HL-60/S4 treated with phorbol 12-myristate 13-acetate at 8.2 ng/mL for 4 days and 3 days (cell line): ENCODE data around the gene CD80.

Experiments used
- in situ Hi-C: fragments of 300-500 bp; cut with MboI; formaldehyde crosslinking; loops from 2 replicates; pipeline ENCODE4 v1.15.0; 2022; ENCODE audit warnings: low sequenced_read_pairs

CD80 gene

GRCh38 chr3:119500265-119500664, 59.1 kb downstream of the CD80 start:
- in situ Hi-C loops = no loop called here

DNA sequence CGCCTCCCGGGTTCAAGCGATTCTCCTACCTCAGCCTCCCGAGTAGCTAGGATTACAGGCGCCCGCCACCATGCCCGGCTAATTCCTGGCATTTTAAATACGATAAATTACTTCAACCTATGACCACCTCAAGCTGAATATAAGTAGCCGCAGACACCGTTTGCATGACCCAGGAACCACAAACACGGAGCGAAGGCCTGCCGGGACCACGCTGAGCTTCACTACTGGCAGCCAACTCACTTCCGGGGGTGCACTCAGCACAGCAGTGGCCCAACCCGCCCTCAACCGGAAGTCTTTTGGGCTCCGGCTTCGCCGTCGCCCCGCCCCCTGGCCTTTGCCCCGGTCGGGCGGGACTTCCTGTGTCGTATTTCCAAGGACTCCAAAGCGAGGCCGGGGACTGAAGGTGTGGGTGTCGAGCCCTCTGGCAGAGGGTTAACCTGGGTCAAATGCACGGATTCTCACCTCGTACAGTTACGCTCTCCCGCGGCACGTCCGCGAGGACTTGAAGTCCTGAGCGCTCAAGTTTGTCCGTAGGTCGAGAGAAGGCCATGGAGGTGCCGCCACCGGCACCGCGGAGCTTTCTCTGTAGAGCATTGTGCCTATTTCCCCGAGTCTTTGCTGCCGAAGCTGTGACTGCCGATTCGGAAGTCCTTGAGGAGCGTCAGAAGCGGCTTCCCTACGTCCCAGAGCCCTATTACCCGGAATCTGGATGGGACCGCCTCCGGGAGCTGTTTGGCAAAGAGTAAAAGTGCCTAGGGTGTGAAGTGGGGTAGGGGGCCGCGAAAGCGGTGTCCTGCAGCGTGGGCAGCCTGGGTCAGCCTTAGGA, 61.0 kb downstream of the CD80 start, which contains the start of gene TIMMDC1:
Gene TIMMDC1 (plus strand): TSS at position 362 of the 826 bp plus-strand sequence. CDS start 187 bp downstream, at position 549.
- in situ Hi-C loops = no loop called here

DNA sequence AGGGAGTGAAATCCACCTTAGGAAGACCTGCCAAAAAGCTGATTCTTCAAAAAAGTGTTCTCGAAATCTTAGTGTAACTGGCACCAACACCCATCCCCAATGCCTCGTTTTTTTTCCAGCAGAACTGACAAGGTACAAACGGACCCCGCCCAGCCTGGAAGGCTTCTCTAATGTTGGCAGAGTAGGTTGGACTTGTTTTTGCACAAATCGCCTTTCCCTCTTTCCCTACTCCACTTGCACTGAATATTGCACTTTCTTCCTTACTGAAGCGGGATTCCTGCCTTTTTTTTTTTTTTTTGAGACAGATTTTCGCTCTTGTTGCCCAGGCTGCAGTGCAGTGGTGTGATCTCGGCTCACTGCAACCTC, 61.6 kb downstream of the CD80 start:
- in situ Hi-C loops = no loop called here

DNA sequence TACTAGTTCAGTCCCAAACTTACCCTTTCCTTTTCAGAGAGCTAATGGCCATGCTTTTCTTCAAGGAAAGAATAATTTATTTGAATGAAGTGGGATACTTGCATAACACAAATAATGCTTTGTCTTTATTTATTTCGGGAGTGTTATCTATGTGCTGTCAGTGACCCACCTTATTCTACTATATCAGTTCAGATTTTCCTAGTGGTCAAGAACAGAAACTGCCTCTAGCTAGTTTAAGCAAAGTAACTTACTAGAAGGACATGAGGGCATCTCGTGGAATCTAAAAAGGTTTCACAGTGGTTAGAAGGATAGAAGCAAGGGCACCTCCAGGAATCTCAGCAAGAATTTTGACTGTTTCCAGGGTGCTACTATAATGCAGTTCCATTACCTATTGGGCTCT, 64.8 kb downstream of the CD80 start:
- in situ Hi-C loops = no loop called here

DNA sequence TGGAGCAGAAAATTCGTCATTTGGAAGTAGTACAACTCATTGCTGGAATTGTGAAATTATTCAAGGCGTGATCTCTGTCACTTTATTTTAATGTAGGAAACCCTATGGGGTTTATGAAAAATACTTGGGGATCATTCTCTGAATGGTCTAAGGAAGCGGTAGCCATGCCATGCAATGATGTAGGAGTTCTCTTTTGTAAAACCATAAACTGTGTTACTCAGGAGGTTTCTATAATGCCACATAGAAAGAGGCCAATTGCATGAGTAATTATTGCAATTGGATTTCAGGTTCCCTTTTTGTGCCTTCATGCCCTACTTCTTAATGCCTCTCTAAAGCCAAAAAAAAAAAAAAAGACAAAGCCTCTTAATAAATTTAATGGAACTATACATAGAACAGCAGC, 66.6 kb downstream of the CD80 start:
- in situ Hi-C loops = no loop called here

DNA sequence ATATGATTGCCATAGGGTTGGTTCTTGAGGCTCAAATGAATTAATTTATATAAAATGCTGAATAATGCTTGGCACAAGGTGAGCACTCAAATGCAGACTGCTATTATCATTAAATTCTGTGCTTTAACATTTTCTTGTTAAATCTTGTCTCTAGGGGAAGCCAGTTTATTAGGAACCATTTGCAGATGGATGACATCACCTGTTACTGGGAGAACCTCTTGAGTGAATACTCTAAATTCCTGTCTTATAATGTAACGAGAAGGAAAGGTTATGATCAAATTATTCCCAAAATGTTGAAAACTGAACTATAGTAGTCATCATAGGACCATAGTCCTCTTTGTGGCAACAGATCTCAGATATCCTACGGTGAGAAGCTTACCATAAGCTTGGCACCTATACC, 67.3 kb downstream of the CD80 start:
- in situ Hi-C loops = no loop called here

DNA sequence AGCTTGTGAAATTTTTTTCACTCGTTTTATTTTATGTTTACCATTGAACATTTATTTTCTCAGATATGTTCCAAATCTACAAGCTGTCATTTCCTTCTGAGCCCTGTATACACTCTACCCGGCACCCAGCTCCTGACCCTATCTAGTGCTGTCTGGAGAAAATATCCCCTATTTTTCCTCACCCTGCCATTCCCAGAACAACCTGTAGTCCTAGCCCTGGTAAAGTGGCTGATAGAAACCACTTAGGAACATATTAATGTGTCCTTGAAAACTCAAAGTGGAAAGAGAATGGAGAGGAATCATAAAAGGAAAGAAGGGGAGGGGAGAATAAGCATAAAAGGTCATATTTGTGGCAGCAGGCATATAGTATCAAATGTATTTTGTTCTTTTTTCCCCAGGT, 69.3 kb downstream of the CD80 start:
- in situ Hi-C loops = no loop called here

DNA sequence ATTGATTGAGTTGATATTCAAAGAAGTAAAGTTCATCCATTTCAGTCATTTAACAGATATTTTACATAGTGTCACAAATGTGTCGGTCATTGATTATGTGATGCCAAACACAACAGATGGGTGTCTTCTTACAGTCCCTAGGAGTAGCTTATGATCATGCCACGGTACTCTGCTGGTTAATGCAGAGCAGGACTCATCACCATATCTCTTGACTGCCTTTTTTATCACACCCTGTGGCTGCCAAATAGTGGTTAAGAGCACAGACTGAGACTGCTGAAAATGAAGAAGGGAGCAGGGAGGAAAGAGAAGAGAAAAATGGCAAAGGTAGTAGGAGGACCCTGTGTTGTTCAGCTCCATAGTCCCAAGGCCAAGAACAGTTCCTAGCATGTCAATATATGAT, 73.9 kb downstream of the CD80 start:
- in situ Hi-C loops = no loop called here

- in situ Hi-C loops = no loop called here
These were observed 76.3 kb downstream of the CD80 start for GRCh38 chr3:119483101-119483500.

- in situ Hi-C loops = no loop called here
These were observed 78.3 kb downstream of the CD80 start for GRCh38 chr3:119481079-119481478.
